Caco-2 (cell line): ENCODE data around the gene SMIM38. TPM values are rescaled to one million over a fixed set of nuclear protein-coding genes. Genes with fewer than 3 reads are reported as not detected.
A peak's percentile ranks its signal among the peaks of the same experiment; 100 is the strongest.

Experiments used
- BruUV-seq: library from RNA; stranded (reverse); fragments of 400-500 nt; replicated peaks from 2 replicates; lab custom pipeline; 2021; lab: Mats Ljungman, UMichigan
- CTCF ChIA-PET: fragments of 300-600 bp; sonication (Branson Sonifier 250); formaldehyde crosslinking; loops from one replicate; lab custom pipeline; 2022; ENCODE audit warnings: antibody characterized with exemption; lab: Charles Lee
- POLR2A ChIA-PET: fragments of 300-600 bp; sonication (Branson Sonifier 250); formaldehyde crosslinking; loops from one replicate; lab custom pipeline; 2022; ENCODE audit warnings: antibody characterized with exemption; lab: Charles Lee
- DNase-seq, 2 experiments: peaks; one replicate each; pipeline versions ENCODE4 v3.0.0 to v3.0.0-alpha.2; 2020 to 2022
- H3K27me3 ChIP-seq: replicated peaks from 2 replicates; pipeline ENCODE4 v1.6.0; 2011; ENCODE audit warnings: low read length; ENCODE audit not compliant: control insufficient read depth, insufficient read depth
- H3K36me3 ChIP-seq: 2 replicates; pipeline ENCODE4 v1.5.1; 2011; ENCODE audit warnings: low read length; ENCODE audit not compliant: control insufficient read depth, insufficient read depth
- H3K4me1 ChIP-seq: fragments of 250-450 bp; sonication (Bioruptor Pico); 2 replicates; pipeline ENCODE4 v1.5.1; 2020; ENCODE audit warnings: mild to moderate bottlenecking
- H3K4me3 ChIP-seq: 2 replicates; pipeline ENCODE4 v1.5.1; 2011; ENCODE audit warnings: low read depth, mild to moderate bottlenecking, control low read depth, low read length
- H3K9me3 ChIP-seq: fragments of 250-450 bp; sonication (Bioruptor Pico); 2 replicates; pipeline ENCODE4 v1.5.1; 2020; ENCODE audit warnings: mild to moderate bottlenecking, moderate library complexity
- H3K27ac Mint-ChIP-seq: one replicate; pipeline ENCODE4 v1.8.0; 2022; ENCODE audit warnings: mixed read lengths; ENCODE audit not compliant: unreplicated experiment
- H3K27me3 Mint-ChIP-seq: one replicate; pipeline ENCODE4 v1.8.0; 2022; ENCODE audit warnings: mixed read lengths; ENCODE audit not compliant: insufficient read depth, unreplicated experiment
- H3K36me3 Mint-ChIP-seq: one replicate; pipeline ENCODE4 v1.8.0; 2022; ENCODE audit warnings: mild to moderate bottlenecking, mixed read lengths; ENCODE audit not compliant: insufficient read depth, unreplicated experiment
- H3K4me1 Mint-ChIP-seq: one replicate; pipeline ENCODE4 v1.8.0; 2022; ENCODE audit warnings: low read depth, mixed read lengths; ENCODE audit not compliant: unreplicated experiment
- H3K4me3 Mint-ChIP-seq: one replicate; pipeline ENCODE4 v1.8.0; 2022; ENCODE audit warnings: mild to moderate bottlenecking, moderate library complexity, mixed read lengths; ENCODE audit not compliant: unreplicated experiment
- H3K9me3 Mint-ChIP-seq: one replicate; pipeline ENCODE4 v1.8.0; 2022; ENCODE audit warnings: mixed read lengths; ENCODE audit not compliant: unreplicated experiment
- CTCF ChIP-seq, 2 experiments: fragments of 200-600 bp in 1 of 2; IDR thresholded peaks; 1 replicate in 1 of 2; 2 replicates in 1 of 2; pipeline versions ENCODE4 v1.5.1 to v1.8.0; 2011 to 2022; ENCODE audit warnings: antibody characterized with exemption in 1 of 2, control low read depth in 1 of 2, inconsistent platforms in 1 of 2, low read depth in 1 of 2, low read length in 1 of 2, mild to moderate bottlenecking in 1 of 2, moderate library complexity in 1 of 2; ENCODE audit not compliant: insufficient read depth in 1 of 2, severe bottlenecking in 1 of 2, unreplicated experiment in 1 of 2
- intact Hi-C: fragments of 100-400 bp; cut with micrococcal nuclease; formaldehyde crosslinking; loops from one replicate; pipeline ENCODE4 v1.10.0; 2022; ENCODE audit not compliant: unreplicated experiment
- total RNA-seq: library from RNA; stranded (reverse); gene quantifications from 2 replicates; pipeline ENCODE4 v1.2.3, GENCODE V29; 2022

The SMIM38 gene
- total RNA-seq, 1 experiment from 2014 or later, result 0.66 TPM

- TF ChIP-seq CTCF (IDR thresholded peaks at IDR 0.05; ENCODE audit: insufficient read depth in 1 of 2, low read depth in 1 of 2, low read length in 1 of 2, severe bottlenecking in 1 of 2, unreplicated experiment in 1 of 2), result no peak
- no peaks in the 10 kb centered on the region for H3K27me3 ChIP-seq
- ChIA-PET POLR2A (no interaction called here), CTCF (interaction anchor here (1.3 to 1.6 kb wide), 2 partner anchors 16 to 23 kb away, joined by 4 to 5 read pairs; no protein-coding TSS in a partner anchor)
- Mint-ChIP-seq H3K27me3 (no peaks in the 10 kb centered on the region), H3K4me1 (peaks cover 15% of the 10 kb centered on the region), H3K4me3 (no peak overlapping the region), H3K9me3 (peaks cover 16% of the 10 kb centered on the region), H3K36me3 (peaks cover 5% of the 10 kb centered on the region), H3K27ac (no peak overlapping the region)
- peaks cover 19% of the 10 kb centered on the region for H3K4me1 ChIP-seq
- no TSS peak for BruUV-seq
- intact Hi-C loops, result no loop called here
- peak in 1 of 2 experiments; percentile 35 for DNase-seq
- no peak overlapping the region for H3K4me3 ChIP-seq
- H3K36me3 ChIP-seq, result no peaks in the 10 kb centered on the region
- peaks cover 3% of the 10 kb centered on the region; the same call in 1 of the 2 replicates for H3K9me3 ChIP-seq
Observed at GRCh38 chr11:69154211-69154913, 1.4 kb upstream of the SMIM38 start.

- Histone ChIP-seq H3K4me1 (peaks cover 19% of the 10 kb centered on the region), H3K36me3 (no peaks in the 10 kb centered on the region), H3K27me3 (no peaks in the 10 kb centered on the region), H3K9me3 (0 out of 2 replicates have a peak, but pooled peaks cover 3% of the 10 kb centered on the region), H3K4me3 (no peak overlapping the region)
- no peak for DNase-seq
- BruUV-seq, result no TSS peak
- H3K4me1 Mint-ChIP-seq, result peaks cover 15% of the 10 kb centered on the region
- ChIA-PET CTCF (interaction anchor here (1.6 kb wide), 1 partner anchor 23 kb away, joined by 4 read pairs; no protein-coding TSS in a partner anchor), POLR2A (no interaction called here)
- H3K36me3 Mint-ChIP-seq, result peaks cover 5% of the 10 kb centered on the region
- no peak overlapping the region for H3K4me3 Mint-ChIP-seq
- no peak overlapping the region for H3K27ac Mint-ChIP-seq
- intact Hi-C loops, result no loop called here
- peaks cover 11% of the 10 kb centered on the region for H3K9me3 Mint-ChIP-seq
- H3K27me3 Mint-ChIP-seq, result no peaks in the 10 kb centered on the region
- TF ChIP-seq CTCF (IDR thresholded peaks at IDR 0.05; ENCODE audit: insufficient read depth in 1 of 2, low read depth in 1 of 2, low read length in 1 of 2, severe bottlenecking in 1 of 2, unreplicated experiment in 1 of 2), result no peak
Observed at GRCh38 chr11:69154938-69155301, 815 bp upstream of the SMIM38 start.

- H3K36me3 ChIP-seq, result no peaks in the 10 kb centered on the region
- no peak for TF ChIP-seq CTCF (IDR thresholded peaks at IDR 0.05; ENCODE audit: insufficient read depth in 1 of 2, low read depth in 1 of 2, low read length in 1 of 2, severe bottlenecking in 1 of 2, unreplicated experiment in 1 of 2)
- Mint-ChIP-seq H3K4me1 (peaks cover 15% of the 10 kb centered on the region), H3K27me3 (no peaks in the 10 kb centered on the region), H3K9me3 (no peaks in the 10 kb centered on the region), H3K4me3 (no peak overlapping the region), H3K27ac (peak overlapping the region; percentile 66), H3K36me3 (peaks cover 5% of the 10 kb centered on the region)
- H3K4me3 ChIP-seq, result no peak overlapping the region
- DNase-seq, result peak in 1 of 2 experiments; percentile 33
- no peaks in the 10 kb centered on the region for H3K9me3 ChIP-seq
- H3K4me1 ChIP-seq, result peaks cover 19% of the 10 kb centered on the region
- POLR2A ChIA-PET, result interaction anchor here (0.6 kb wide), 1 partner anchor 17 kb away, joined by 4 read pairs; no protein-coding TSS in a partner anchor
- H3K27me3 ChIP-seq, result no peaks in the 10 kb centered on the region
- CTCF ChIA-PET, result interaction anchor here (1.9 kb wide), 1 partner anchor 24 kb away, joined by 5 read pairs; no protein-coding TSS in a partner anchor
- no TSS peak for BruUV-seq
- intact Hi-C loops, result no loop called here
Observed at GRCh38 chr11:69156235-69156639, 502 bp downstream of the SMIM38 start.
